IPS-NIHi7 (cell line): Measurements from ENCODE around the gene MTCL3.
"Not testable (repeated sequence)": the region's sequence is repeated elsewhere in the genome, so short reads cannot be mapped to it uniquely, and the experiment has no call there.

Source experiments
- DNase-seq: peaks from one replicate; pipeline ENCODE4 v3.0.0; 2012; ENCODE audit warnings: mixed read lengths; ENCODE audit errors: extremely low spot score

Gene MTCL3

DNA sequence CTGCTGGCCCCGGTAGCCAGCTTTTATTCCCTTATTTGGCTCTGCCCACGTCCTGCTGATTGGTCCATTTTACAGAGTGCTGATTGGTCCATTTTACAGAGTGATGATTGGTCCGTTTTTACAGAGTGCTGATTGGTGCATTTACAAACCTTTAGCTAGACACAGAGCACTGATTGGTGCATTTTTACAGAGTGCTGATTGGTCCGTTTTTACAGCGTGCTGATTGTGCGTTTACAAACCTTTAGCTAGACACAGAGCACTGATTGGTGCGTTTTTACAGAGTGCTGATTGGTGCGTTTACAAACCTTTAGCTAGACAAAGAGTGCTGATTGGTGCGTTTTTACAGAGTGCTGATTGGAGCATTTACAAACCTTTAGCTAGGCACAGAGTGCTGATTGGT lies 90.6 kb downstream of the MTCL3 start:
- DNase-seq: not testable (repeated sequence)

GRCh38 chr6:127423921-127424320 lies 95.2 kb downstream of the MTCL3 start:
- no peak for DNase-seq
